ENCODE results near the gene KIAA1958. TPM values are rescaled to one million over a fixed set of nuclear protein-coding genes. Genes with fewer than 3 reads are reported as not detected.

Gene KIAA1958
- total and polyA plus RNA-seq, 10 donors: 0.39 to 11.9 (median 6.3) TPM

GRCh38 chr9:112601636-112602035 is 115.0 kb downstream of the KIAA1958 start:
- no peaks in the 10 kb centered on the region for H3K9me3 ChIP-seq
- no peak overlapping the region for H3K4me3 ChIP-seq
- WGBS, 5 donors: 85 to 93% (median 92%) methylated on average over 2 of the region's 2 CpGs
- DNase-seq: no peak
- H3K27me3 ChIP-seq (replicated peaks in 1 of 7): no peaks in the 10 kb centered on the region
- no peaks in the 10 kb centered on the region for H3K4me1 ChIP-seq
- no peaks in the 10 kb centered on the region for H3K36me3 ChIP-seq
- TF ChIP-seq CTCF (IDR thresholded peaks at IDR 0.05 in 8 of 11, conservative IDR thresholded peaks at IDR 0.05 in 3 of 11) (no peak), POLR2A (IDR thresholded peaks at IDR 0.05) (no peak), POLR2AphosphoS5 (IDR thresholded peaks at IDR 0.05) (no peak)
- intact Hi-C loops (cut with DNase I; ENCODE audit: low total_unique reads): no loop called here
- H3K27ac ChIP-seq: no peak overlapping the region

- 92 to 97% (median 93%) methylated on average over 2 of the region's 2 CpGs for WGBS, 5 donors
- intact Hi-C loops (cut with DNase I; ENCODE audit: low total_unique reads): no loop called here
- H3K4me3 ChIP-seq: no peak overlapping the region
These were observed 118.2 kb downstream of the KIAA1958 start for GRCh38 chr9:112604790-112605189.

GRCh38 chr9:112605518-112605917 is 118.9 kb downstream of the KIAA1958 start:
- intact Hi-C loops (cut with DNase I; ENCODE audit: low total_unique reads): no loop called here
- H3K27ac ChIP-seq: no peak overlapping the region
- no peaks in the 10 kb centered on the region for H3K9me3 ChIP-seq
- no peaks in the 10 kb centered on the region for H3K36me3 ChIP-seq
- 61 to 85% (median 76%) methylated on average over 1 of the region's 1 CpG for WGBS, 5 donors
- H3K4me1 ChIP-seq: no peaks in the 10 kb centered on the region
- no peak overlapping the region for H3K4me3 ChIP-seq
- DNase-seq: no peak
- TF ChIP-seq POLR2A (IDR thresholded peaks at IDR 0.05) (no peak), CTCF (IDR thresholded peaks at IDR 0.05 in 8 of 11, conservative IDR thresholded peaks at IDR 0.05 in 3 of 11) (no peak), POLR2AphosphoS5 (IDR thresholded peaks at IDR 0.05) (no peak)
- H3K27me3 ChIP-seq (replicated peaks in 1 of 7): no peaks in the 10 kb centered on the region

More at GRCh38 chr9:112604790-112605189, 118.2 kb downstream of the KIAA1958 start:
- no peaks in the 10 kb centered on the region for H3K36me3 ChIP-seq
- H3K27me3 ChIP-seq (replicated peaks in 1 of 7): no peaks in the 10 kb centered on the region
- no peak for DNase-seq
- H3K4me1 ChIP-seq: no peaks in the 10 kb centered on the region
- no peaks in the 10 kb centered on the region for H3K9me3 ChIP-seq
- TF ChIP-seq POLR2A (IDR thresholded peaks at IDR 0.05): no peak
- no peak for TF ChIP-seq CTCF (IDR thresholded peaks at IDR 0.05 in 8 of 11, conservative IDR thresholded peaks at IDR 0.05 in 3 of 11)
- TF ChIP-seq POLR2AphosphoS5 (IDR thresholded peaks at IDR 0.05): no peak
- H3K27ac ChIP-seq: no peak overlapping the region

- Histone ChIP-seq H3K9me3 (no peaks in the 10 kb centered on the region), H3K27me3 (replicated peaks in 1 of 7) (no peaks in the 10 kb centered on the region), H3K4me1 (no peaks in the 10 kb centered on the region), H3K36me3 (no peaks in the 10 kb centered on the region), H3K4me3 (no peak overlapping the region), H3K27ac (no peak overlapping the region)
- intact Hi-C loops (cut with DNase I; ENCODE audit: low total_unique reads): no loop called here
- TF ChIP-seq POLR2AphosphoS5 (IDR thresholded peaks at IDR 0.05) (no peak), CTCF (IDR thresholded peaks at IDR 0.05 in 8 of 11, conservative IDR thresholded peaks at IDR 0.05 in 3 of 11) (no peak), POLR2A (IDR thresholded peaks at IDR 0.05) (no peak)
- 74 to 96% (median 91%) methylated on average over 2 of the region's 2 CpGs for WGBS, 5 donors
- DNase-seq: no peak
These were observed 119.5 kb downstream of the KIAA1958 start for GRCh38 chr9:112605963-112606699.
